GM19467 (cell line): ENCODE measurements around the gene LCTL.

ENCODE experiments used
- ATAC-seq: cut with Tn5 transposase; IDR thresholded peaks from one replicate; pipeline ENCODE4 v1.9.1; 2021; ENCODE audit warnings: mild to moderate bottlenecking, moderate library complexity; ENCODE audit not compliant: unreplicated experiment

The LCTL gene

GRCh38 chr15:66565741-66566144 is at the start of gene LCTL:
Gene LCTL, minus strand, starts transcription at chr15:66565998. Its CDS starts 633 bp downstream, at chr15:66565365.
- no peak for ATAC-seq

GRCh38 chr15:66614951-66615760 is 49.4 kb upstream of the LCTL start:
- ATAC-seq = no peak

GRCh38 chr15:66614456-66614855 is 48.7 kb upstream of the LCTL start:
- no peak for ATAC-seq

GRCh38 chr15:66613743-66614142 is 47.9 kb upstream of the LCTL start:
- ATAC-seq = no peak

GRCh38 chr15:66611257-66612053 is 45.7 kb upstream of the LCTL start:
- no peak for ATAC-seq

GRCh38 chr15:66609876-66610275 is 44.1 kb upstream of the LCTL start:
- ATAC-seq = no peak

GRCh38 chr15:66608881-66609280 is 43.1 kb upstream of the LCTL start:
- no peak for ATAC-seq

GRCh38 chr15:66608159-66608558 is 42.4 kb upstream of the LCTL start:
- no peak for ATAC-seq

GRCh38 chr15:66603301-66604179 is 37.7 kb upstream of the LCTL start:
- no peak for ATAC-seq

GRCh38 chr15:66601521-66601920 is 35.7 kb upstream of the LCTL start:
- ATAC-seq = no peak

GRCh38 chr15:66600240-66600627 is 34.4 kb upstream of the LCTL start:
- no peak for ATAC-seq

- ATAC-seq = no peak
These were observed 33.9 kb upstream of the LCTL start for GRCh38 chr15:66599536-66600239.

- ATAC-seq = no peak
These were observed 32.5 kb upstream of the LCTL start for GRCh38 chr15:66598095-66598815.

- no peak for ATAC-seq
These were observed 30.2 kb upstream of the LCTL start for GRCh38 chr15:66595931-66596545.

GRCh38 chr15:66595332-66595731 is 29.5 kb upstream of the LCTL start:
- no peak for ATAC-seq

- no peak for ATAC-seq
These were observed 29.0 kb upstream of the LCTL start for GRCh38 chr15:66594836-66595235.

- ATAC-seq = no peak
These were observed 28.5 kb upstream of the LCTL start for GRCh38 chr15:66594344-66594743.

GRCh38 chr15:66593219-66593780 is 27.5 kb upstream of the LCTL start:
- no peak for ATAC-seq
